Middle frontal gyrus (tissue), 1 donor: Measurements from ENCODE around the gene FCHSD1.
A peak's percentile ranks its signal among the peaks of the same experiment; 100 is the strongest.

Experiments
- DNase-seq: peaks from one replicate; pipeline ENCODE4 v3.0.0-alpha.2; 2015; ENCODE audit warnings: low spot score; ENCODE audit errors: extremely low spot score

Gene FCHSD1

GRCh38 chr5:141641634-141642267, 9.5 kb downstream of the FCHSD1 start:
- DNase-seq = no peak

GRCh38 chr5:141640698-141641097, 10.5 kb downstream of the FCHSD1 start:
- DNase-seq = no peak

- DNase-seq = no peak
These were observed 11.2 kb downstream of the FCHSD1 start for GRCh38 chr5:141640051-141640415.

GRCh38 chr5:141639357-141640050, 11.7 kb downstream of the FCHSD1 start:
- no peak for DNase-seq

- no peak for DNase-seq
These were observed 12.4 kb downstream of the FCHSD1 start for GRCh38 chr5:141638771-141639170.

- no peak for DNase-seq
These were observed 13.3 kb downstream of the FCHSD1 start for GRCh38 chr5:141637767-141638419.

- no peak for DNase-seq
These were observed 14.0 kb downstream of the FCHSD1 start for GRCh38 chr5:141637123-141637766.

GRCh38 chr5:141636413-141637122, 14.7 kb downstream of the FCHSD1 start, which contains the start of the genes HDAC3 and RELL2:
HDAC3 (minus strand) TSS chr5:141636849; CDS start chr5:141636790, 59 bp downstream.
RELL2 (plus strand) TSS chr5:141636997; CDS start chr5:141638226, 1,229 bp downstream.
- peak; percentile 87 for DNase-seq

GRCh38 chr5:141636106-141636412, 15.2 kb downstream of the FCHSD1 start:
- DNase-seq = no peak

- DNase-seq = no peak
These were observed 15.6 kb downstream of the FCHSD1 start for GRCh38 chr5:141635646-141636045.

GRCh38 chr5:141634720-141635119, 16.5 kb downstream of the FCHSD1 start:
- DNase-seq = no peak

GRCh38 chr5:141633871-141634561, 17.2 kb downstream of the FCHSD1 start:
- no peak for DNase-seq

- no peak for DNase-seq
These were observed 18.6 kb downstream of the FCHSD1 start for GRCh38 chr5:141632650-141633049.

- no peak for DNase-seq
These were observed 20.6 kb downstream of the FCHSD1 start for GRCh38 chr5:141630570-141631140.

- no peak for DNase-seq
These were observed 22.9 kb downstream of the FCHSD1 start for GRCh38 chr5:141628175-141628788.

GRCh38 chr5:141623611-141624010, 27.6 kb downstream of the FCHSD1 start:
- DNase-seq = no peak

- no peak for DNase-seq
These were observed 28.0 kb downstream of the FCHSD1 start for GRCh38 chr5:141623186-141623585.

- peak; percentile 73 for DNase-seq
These were observed 32.2 kb downstream of the FCHSD1 start, which contains the start of gene DIAPH1 for GRCh38 chr5:141618804-141619554. DIAPH1 (minus strand) TSS chr5:141619000; CDS start chr5:141618914, 86 bp downstream.
